Astrocyte of the cerebellum (primary cell): ENCODE results near the gene MEIS2.

ENCODE experiments used
- DNase-seq: peaks from one replicate; pipeline ENCODE4 v3.0.0-alpha.2; 2011; ENCODE audit warnings: low read depth
- H3K4me3 ChIP-seq: 2 replicates; pipeline ENCODE4 v1.5.1; 2011; ENCODE audit warnings: mild to moderate bottlenecking, low read depth, low read length, moderate library complexity
- CTCF ChIP-seq: IDR thresholded peaks from 2 replicates; pipeline ENCODE4 v1.5.1; 2012; ENCODE audit warnings: low read length, low read depth, moderate library complexity, mild to moderate bottlenecking; ENCODE audit errors: missing control alignments
- in situ Hi-C: cut with HindIII; loops from 2 replicates; pipeline ENCODE4 v1.10.0; 2017; ENCODE audit warnings: low sequenced_read_pairs

MEIS2 gene

GRCh38 chr15:37138591-37139215 lies 38.4 kb upstream of the MEIS2 start:
- no peak for DNase-seq
- in situ Hi-C loops, result no loop called here
- TF ChIP-seq CTCF, result no peak
- H3K4me3 ChIP-seq, result no peak overlapping the region

GRCh38 chr15:37137221-37137620 lies 36.9 kb upstream of the MEIS2 start:
- no peak for TF ChIP-seq CTCF
- in situ Hi-C loops, result no loop called here
- DNase-seq, result no peak
- H3K4me3 ChIP-seq, result no peak overlapping the region

GRCh38 chr15:37136666-37137065 lies 36.3 kb upstream of the MEIS2 start:
- DNase-seq, result no peak
- no peak for TF ChIP-seq CTCF
- no peak overlapping the region for H3K4me3 ChIP-seq
- in situ Hi-C loops, result no loop called here

GRCh38 chr15:37135225-37135624 lies 34.9 kb upstream of the MEIS2 start:
- TF ChIP-seq CTCF, result peak; percentile 38
- DNase-seq, result no peak
- H3K4me3 ChIP-seq, result no peak overlapping the region
- in situ Hi-C loops, result no loop called here

GRCh38 chr15:37134699-37135131 lies 34.4 kb upstream of the MEIS2 start:
- in situ Hi-C loops, result no loop called here
- no peak overlapping the region for H3K4me3 ChIP-seq
- DNase-seq, result peak; percentile 27
- TF ChIP-seq CTCF, result peak; percentile 75

- no peak for TF ChIP-seq CTCF
- DNase-seq, result no peak
- in situ Hi-C loops, result no loop called here
- H3K4me3 ChIP-seq, result no peak overlapping the region
Measured at GRCh38 chr15:37134244-37134643, 33.9 kb upstream of the MEIS2 start.

GRCh38 chr15:37133602-37134001 lies 33.3 kb upstream of the MEIS2 start:
- TF ChIP-seq CTCF, result no peak
- peak; percentile 36 for DNase-seq
- H3K4me3 ChIP-seq, result no peak overlapping the region
- in situ Hi-C loops, result no loop called here
